Mammary epithelial cell (primary cell): Measurements from ENCODE around the gene ANGPT4.

Source experiments
- CTCF ChIP-seq, 2 donors: IDR thresholded peaks in 1 of 2; conservative IDR thresholded peaks in 1 of 2; 2 replicates each; pipeline ENCODE4 v1.5.1; 2011 to 2012; ENCODE audit warnings: inconsistent platforms in 2 of 2, low read length in 2 of 2, mild to moderate bottlenecking in 2 of 2, control low read depth in 1 of 2, low read depth in 1 of 2; ENCODE audit not compliant: insufficient read depth in 1 of 2; ENCODE audit errors: extremely low read depth in 1 of 2
- EZH2 ChIP-seq: IDR thresholded peaks from 2 replicates; pipeline ENCODE4 v1.6.1; 2012; ENCODE audit warnings: low read length, inconsistent platforms, borderline replicate concordance

- no peak for TF ChIP-seq CTCF (conservative IDR thresholded peaks at IDR 0.05 in 1 of 2, IDR thresholded peaks at IDR 0.05 in 1 of 2; ENCODE audit: extremely low read depth in 1 of 2, insufficient read depth in 1 of 2, low read depth in 1 of 2, low read length in 2 of 2)
- no peak for TF ChIP-seq EZH2
Measured at GRCh38 chr20:910870-911770, 5.0 kb downstream of the ANGPT4 start.
